Astrocyte of the cerebellum (primary cell): ENCODE data around the gene INAFM2.

Experiments used
- DNase-seq: peaks from one replicate; pipeline ENCODE4 v3.0.0-alpha.2; 2011; ENCODE audit warnings: low read depth
- H3K4me3 ChIP-seq: 2 replicates; pipeline ENCODE4 v1.5.1; 2011; ENCODE audit warnings: mild to moderate bottlenecking, low read depth, low read length, moderate library complexity
- in situ Hi-C: cut with HindIII; loops from 2 replicates; pipeline ENCODE4 v1.10.0; 2017; ENCODE audit warnings: low sequenced_read_pairs
- TF ChIP-seq, protein P1 (sequence below): IDR thresholded peaks from 2 replicates; pipeline ENCODE4 v1.5.1; 2012; ENCODE audit warnings: low read length, low read depth, moderate library complexity, mild to moderate bottlenecking; ENCODE audit errors: missing control alignments

Gene INAFM2

DNA sequence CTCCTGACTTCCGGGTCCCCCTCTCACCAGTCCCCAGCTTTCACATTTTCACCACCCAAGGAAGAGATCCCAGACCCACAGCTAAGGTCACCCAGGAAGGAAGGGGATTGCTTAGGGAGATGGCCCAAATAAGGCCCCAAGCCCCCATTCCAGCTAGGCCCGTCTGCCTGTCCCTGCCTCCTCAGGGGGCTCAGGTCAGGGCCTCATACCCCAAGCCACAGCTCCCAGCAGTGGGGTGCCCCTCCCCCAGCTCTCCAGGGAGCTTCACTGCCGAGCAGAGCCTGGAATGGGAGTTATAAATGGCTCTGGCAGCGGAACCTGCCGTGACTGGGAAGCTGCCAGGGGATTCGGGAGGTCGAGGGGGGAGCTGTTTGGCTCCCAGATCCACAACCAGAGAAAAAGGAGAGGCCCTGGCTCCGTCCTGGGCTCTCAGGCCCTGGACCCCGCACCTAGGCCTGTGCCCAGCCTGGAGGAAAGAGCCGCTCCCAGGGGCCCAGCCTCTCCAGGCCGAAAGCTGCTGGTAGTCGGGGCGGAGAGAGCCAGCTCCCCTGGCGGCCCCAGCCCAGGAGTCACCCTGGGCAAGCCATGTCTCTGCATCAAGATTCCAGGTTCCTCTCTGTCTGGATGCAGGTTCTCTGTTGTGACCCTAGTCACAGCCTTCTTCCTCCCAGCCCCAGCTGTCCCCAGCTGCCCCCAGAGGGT is 16.7 kb downstream of the INAFM2 start:
- in situ Hi-C loops = no loop called here
- H3K4me3 ChIP-seq = peak overlapping the region; percentile 36
- no peak for DNase-seq
- TF ChIP-seq, protein P1, sequence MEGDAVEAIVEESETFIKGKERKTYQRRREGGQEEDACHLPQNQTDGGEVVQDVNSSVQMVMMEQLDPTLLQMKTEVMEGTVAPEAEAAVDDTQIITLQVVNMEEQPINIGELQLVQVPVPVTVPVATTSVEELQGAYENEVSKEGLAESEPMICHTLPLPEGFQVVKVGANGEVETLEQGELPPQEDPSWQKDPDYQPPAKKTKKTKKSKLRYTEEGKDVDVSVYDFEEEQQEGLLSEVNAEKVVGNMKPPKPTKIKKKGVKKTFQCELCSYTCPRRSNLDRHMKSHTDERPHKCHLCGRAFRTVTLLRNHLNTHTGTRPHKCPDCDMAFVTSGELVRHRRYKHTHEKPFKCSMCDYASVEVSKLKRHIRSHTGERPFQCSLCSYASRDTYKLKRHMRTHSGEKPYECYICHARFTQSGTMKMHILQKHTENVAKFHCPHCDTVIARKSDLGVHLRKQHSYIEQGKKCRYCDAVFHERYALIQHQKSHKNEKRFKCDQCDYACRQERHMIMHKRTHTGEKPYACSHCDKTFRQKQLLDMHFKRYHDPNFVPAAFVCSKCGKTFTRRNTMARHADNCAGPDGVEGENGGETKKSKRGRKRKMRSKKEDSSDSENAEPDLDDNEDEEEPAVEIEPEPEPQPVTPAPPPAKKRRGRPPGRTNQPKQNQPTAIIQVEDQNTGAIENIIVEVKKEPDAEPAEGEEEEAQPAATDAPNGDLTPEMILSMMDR = no peak

DNA sequence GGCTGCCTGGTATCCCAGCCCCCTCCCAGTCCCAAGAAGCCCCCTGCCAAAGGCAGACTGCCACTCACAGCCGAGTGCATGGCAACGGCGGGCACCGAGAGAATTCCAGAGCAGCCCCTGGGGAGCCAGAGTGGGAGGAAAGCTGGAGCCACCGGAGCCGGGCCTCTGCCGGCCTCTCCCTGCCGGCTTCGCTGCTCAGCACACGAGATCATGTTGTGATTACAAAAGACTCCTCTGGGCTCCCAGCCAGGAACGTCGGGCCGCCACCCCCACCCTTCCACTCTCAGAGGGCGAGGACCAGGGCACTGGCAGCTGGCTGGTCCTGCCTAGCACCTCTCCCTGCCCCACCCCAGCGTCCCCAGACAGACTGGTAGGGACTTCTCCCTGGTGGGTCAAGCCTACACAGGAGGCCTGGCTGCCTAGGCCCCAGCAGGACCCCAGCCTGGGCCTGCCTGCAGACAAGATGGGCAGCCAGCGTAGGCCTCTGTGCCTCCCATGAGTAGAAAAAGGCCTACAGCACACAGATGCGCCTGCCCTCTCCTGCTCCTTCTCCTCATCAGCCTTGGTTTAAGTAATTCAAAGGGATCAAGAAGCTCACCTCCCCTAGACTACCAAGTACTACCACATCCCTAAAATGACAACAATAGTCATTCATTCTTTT is 17.4 kb downstream of the INAFM2 start, which contains the start of gene CCDC9B:
Gene CCDC9B, minus strand, starts transcription at position 200 of the 661 bp plus-strand sequence. Its CDS starts 120 bp downstream, at position 80.
- TF ChIP-seq, protein P1 = no peak
- peak within 1 kb of the TSS; percentile 36 for H3K4me3 ChIP-seq
- DNase-seq = no peak
- in situ Hi-C loops = no loop called here

DNA sequence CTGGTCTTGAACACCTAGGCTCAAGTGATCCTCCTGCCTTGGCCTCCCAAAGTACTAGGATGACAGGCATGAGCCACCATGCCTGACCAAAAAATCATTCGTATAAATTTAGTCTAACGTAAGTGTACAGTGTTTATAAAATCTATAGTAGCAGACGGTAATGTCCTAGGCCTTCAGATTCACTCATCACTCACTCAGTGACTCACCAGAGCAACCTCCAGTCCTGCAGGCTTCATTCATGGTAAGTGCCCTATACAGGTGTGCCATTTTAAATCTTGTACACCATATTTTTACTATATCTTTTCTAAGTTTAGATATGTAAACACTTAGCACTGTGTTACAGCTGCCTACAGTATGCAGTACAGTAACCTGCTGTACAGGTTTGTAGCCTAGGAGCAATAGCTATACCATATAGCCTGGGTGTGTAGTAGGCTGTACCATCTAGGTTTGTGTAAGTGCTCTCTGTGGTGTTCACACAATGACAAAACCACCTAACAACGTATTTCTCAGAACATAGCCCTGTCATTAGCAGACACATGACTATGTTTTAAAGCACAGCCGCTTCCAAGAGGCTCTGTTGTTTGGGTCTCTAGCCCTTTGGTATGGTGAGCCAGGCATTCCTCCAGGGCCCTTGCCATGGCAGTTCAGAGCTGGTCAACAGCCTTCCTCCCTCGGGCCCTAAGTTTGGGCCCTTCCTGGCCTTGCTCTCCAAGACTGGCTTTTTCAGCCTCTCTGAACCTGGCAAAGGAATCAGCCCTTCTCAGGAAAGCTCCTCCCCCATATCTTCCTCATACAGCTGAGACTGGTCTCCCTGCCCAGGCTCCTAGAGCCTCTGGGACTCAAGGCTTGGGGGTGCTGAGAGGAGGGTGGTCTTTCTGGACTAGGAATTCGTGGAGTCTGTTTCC is 19.2 kb downstream of the INAFM2 start:
- TF ChIP-seq, protein P1 = no peak
- in situ Hi-C loops = no loop called here
- no peak overlapping the region for H3K4me3 ChIP-seq
- DNase-seq = no peak

DNA sequence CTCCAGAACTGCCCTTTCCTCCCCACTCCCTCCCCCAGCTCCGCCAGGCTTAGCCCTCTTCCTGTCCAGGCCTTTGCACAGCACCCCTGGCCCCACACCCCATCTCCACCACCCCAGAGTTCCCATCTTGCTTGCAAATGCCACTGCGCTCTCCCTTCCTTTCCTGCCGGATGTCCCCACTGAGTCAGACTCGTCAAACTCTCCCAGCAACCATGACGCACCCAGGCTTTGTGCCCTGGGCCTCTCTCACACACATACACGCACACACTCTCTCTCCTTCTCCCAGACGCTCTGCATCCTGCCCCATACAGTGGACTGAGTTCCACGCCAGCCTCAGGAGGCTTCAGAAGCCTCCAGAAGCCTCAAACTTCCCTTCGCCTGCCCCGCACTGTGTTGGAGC is 20.0 kb downstream of the INAFM2 start:
- in situ Hi-C loops = no loop called here
- no peak for DNase-seq
- no peak overlapping the region for H3K4me3 ChIP-seq
- TF ChIP-seq, protein P1 = no peak

DNA sequence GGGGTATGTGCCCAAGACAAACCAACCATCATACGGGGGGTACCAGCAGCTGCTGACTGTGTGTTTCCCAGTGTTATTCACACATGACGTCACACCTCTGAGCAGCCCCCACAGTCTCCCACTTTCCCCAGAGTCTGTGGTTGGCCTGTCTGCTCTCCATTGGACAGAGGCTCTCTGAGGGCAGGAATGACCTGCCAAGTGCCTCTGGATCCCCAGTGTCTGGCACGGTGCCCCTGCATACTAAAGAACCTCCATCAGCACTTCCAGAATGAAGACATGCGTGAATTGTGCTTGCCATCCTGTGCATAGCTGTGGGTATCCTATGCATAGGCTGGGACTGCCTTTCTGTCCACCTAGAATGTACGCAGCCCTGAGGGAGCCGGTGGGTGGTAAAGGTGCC is 20.7 kb downstream of the INAFM2 start:
- TF ChIP-seq, protein P1 = no peak
- no peak for DNase-seq
- H3K4me3 ChIP-seq = no peak overlapping the region
- in situ Hi-C loops = no loop called here

DNA sequence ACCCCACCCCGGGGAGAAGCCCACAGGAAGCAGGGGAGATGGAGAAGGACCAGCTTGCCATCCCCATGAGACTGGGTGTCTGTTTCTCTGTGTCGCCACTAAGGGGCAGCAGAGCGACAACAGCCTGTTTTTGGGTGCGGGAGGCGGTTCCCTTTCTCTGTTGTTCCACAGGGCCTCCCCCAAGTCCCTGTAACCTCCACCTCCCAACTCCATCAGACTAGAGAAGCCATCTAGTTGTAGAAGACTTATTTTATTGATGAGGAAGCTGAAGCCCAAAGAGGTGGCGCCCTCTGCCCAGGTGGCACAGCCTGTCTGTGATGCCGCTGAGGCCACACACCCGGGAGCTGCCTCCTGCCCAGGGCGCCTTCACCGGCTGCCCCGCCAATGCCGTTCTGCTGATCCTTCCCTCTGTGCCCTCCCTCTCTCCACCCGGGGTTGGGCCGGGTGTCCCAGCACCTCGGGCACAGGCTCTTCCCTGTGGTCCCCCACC is 21.2 kb downstream of the INAFM2 start:
- no peak for DNase-seq
- in situ Hi-C loops = no loop called here
- H3K4me3 ChIP-seq = no peak overlapping the region
- TF ChIP-seq, protein P1 = peak; percentile 80
